GM04503 (cell line): ENCODE measurements around the gene CGN.

ENCODE experiments used
- DNase-seq: peaks from one replicate; pipeline ENCODE4 v3.0.0-alpha.2; 2012; ENCODE audit warnings: low read depth

CGN gene

DNA sequence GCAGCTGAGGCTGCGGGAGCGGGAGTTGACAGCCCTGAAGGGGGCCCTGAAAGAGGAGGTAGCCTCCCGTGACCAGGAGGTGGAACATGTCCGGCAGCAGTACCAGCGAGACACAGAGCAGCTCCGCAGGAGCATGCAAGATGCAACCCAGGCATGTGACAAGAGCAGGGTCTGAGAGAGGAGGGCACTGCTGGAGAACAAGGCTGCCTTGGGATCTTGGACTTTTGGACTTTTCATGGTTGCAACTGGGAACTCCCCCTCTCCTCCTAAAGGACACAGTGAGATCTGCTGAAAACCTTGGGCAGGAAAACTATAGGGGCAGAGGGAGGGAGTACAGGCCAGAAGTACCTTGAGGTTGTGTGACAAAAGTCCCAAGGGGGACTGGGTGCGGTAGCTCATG is 13.5 kb downstream of the CGN start:
- no peak for DNase-seq

DNA sequence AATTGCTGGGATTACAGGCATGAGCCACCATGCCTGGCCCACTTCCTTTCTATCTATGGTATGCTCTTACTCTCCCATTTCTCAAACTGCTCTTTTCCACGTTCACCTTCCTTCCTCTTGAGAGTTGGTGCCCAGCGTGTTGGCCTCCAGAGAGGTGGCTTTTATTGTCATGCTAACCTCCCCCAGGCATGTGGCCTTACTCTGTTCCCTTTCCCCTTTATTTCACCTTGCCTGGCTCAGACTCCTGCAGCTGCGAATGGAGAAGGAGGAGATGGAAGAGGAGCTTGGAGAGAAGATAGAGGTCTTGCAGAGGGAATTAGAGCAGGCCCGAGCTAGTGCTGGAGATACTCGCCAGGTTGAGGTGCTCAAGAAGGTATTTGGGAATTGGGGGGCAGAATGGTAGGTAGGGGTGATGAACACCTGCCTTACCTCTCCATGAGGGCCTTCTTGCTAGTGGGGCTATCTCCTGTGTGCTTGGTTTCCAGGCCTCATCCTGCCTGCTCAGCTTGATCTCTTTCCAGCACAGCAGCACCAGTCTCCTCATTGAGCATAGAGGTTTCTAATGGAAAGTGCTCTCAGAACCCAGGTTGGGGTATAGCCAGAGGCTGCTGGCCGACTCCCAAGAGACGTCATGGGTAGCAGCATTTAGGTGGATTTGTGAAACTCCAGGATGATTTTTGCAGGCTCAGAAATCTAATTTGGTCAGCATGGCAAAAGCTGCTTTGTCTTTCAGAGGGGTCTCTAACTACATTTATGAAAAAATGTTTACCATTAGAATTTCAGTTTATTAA is 15.7 kb downstream of the CGN start:
- DNase-seq = no peak

DNA sequence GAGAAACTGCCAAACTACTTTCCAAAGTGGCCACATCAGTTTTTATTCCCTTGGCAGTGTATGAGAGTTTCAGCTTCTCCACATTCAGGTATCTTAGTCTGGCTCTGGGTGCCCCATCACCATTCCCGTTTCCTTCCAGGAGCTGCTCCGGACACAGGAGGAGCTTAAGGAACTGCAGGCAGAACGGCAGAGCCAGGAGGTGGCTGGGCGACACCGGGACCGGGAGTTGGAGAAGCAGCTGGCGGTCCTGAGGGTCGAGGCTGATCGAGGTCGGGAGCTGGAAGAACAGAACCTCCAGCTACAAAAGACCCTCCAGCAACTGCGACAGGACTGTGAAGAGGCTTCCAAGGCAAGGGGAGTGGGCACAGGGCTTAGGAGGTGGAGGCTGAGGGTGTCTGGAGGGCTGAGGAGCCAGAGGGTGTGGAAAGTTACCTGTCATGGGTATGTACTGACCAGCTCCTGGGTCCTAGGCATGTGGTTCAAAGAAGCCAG is 18.1 kb downstream of the CGN start:
- DNase-seq = no peak

DNA sequence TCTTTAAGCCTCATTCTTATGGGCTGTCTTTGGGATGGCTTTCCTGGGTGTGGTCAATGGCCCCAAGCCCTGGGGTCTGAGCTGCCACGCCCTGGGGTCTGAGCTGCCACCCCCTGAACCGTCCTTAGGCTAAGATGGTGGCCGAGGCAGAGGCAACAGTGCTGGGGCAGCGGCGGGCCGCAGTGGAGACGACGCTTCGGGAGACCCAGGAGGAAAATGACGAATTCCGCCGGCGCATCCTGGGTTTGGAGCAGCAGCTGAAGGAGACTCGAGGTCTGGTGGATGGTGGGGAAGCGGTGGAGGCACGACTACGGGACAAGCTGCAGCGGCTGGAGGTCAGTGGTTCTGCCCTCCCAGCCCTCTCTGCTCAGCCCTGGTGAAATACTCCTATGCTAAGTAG is 18.6 kb downstream of the CGN start:
- no peak for DNase-seq

DNA sequence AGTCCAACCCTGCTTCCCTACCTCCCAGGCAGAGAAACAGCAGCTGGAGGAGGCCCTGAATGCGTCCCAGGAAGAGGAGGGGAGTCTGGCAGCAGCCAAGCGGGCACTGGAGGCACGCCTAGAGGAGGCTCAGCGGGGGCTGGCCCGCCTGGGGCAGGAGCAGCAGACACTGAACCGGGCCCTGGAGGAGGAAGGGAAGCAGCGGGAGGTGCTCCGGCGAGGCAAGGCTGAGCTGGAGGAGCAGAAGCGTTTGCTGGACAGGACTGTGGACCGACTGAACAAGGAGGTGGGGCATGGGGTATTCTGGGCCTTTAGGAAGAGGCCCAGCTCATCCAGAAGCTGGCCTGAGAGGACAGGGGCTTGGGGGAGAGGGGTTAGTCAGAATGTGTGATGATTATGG is 19.3 kb downstream of the CGN start:
- no peak for DNase-seq

DNA sequence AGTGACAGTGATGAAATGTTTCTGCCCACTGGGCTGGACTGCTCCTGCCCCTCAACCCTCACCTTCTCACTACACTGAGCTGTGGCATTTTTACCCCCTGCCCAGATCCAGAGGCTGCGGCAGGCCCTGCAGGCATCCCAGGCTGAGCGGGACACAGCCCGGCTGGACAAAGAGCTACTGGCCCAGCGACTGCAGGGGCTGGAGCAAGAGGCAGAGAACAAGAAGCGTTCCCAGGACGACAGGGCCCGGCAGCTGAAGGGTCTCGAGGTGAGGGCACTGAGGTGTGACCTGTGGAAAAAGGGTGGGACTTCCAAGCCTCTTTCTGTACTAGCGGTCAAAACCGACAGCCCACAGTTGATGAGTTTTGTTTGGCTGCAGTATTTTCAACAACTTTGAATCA is 22.7 kb downstream of the CGN start:
- no peak for DNase-seq

DNA sequence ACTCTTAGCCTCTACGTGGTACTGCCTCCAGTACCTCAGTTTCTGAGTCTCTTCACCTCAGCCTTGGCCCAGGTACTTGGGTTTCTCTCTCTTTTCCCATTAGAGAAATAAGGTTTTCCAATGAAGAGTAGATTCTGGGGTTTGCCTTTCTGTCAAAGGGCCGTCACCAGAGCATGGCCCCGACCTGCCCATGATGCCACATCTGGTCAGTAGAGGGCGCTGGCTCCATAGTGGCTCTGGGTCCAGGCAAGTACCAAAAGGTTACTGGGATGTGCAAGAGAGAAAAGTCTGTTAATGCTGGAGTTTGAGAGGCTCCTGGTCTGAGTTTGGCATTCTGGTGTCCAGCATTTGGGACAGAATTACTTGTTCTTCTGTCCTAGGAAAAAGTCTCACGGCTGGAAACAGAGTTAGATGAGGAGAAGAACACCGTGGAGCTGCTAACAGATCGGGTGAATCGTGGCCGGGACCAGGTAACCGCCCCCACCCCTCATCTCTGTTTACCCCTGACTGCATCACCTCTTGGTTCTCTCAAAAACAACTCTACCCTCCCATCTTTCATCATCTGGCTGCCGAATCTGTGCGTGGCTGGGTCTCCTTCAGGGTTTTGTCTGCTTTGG is 23.6 kb downstream of the CGN start:
- DNase-seq = no peak

DNA sequence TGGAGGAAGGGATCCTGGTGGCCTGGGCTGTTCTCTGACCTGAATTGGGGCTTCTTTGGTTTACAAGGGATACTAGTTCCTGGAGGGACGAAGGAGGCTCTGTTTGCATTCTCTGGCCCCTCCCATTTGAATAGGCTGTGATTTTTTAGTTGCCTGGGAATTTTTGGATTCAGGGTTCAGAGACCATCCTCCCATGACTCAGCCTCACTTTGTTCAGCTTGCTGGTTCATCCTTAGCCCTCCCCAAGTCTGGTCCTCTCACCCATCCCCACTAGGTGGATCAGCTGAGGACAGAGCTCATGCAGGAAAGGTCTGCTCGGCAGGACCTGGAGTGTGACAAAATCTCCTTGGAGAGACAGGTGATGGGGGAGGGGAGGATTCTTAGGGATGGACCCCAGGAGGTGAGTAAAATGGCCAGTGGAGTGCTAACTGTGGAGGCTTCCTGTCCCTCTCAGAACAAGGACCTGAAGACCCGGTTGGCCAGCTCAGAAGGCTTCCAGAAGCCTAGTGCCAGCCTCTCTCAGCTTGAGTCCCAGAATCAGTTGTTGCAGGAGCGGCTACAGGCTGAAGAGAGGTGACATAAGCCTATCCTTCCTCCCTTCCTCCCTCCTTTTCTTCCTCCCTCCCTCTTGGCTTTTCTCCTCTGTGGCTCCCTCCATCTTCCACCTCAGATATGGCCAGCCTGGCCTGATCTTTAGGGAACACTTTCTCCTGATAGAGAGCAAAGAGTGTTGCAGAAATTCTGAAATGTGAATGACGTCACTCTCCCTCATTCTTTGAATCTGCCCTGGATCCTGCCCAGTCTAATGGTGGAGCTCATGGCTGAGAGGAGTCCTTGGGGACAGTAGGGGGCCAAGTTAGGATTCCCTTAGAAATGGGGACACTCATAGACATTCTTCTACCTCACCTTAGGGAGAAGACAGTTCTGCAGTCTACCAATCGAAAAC is 24.4 kb downstream of the CGN start:
- DNase-seq = no peak

DNA sequence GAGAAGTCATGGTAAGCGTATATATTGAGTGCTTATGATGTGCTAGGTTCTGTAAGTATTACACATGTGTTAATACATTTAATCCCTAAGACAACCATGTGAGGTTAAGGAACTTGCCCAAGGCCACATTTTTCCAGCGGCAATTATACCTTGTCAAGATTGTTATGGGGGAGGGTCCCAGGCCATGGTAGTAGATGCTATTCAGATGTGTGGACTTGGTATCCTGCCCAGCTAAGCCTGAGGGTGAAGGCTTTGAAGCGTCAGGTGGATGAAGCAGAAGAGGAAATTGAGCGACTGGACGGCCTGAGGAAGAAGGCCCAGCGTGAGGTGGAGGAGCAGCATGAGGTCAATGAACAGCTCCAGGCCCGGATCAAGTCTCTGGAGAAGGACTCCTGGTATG is 25.3 kb downstream of the CGN start:
- DNase-seq = no peak

DNA sequence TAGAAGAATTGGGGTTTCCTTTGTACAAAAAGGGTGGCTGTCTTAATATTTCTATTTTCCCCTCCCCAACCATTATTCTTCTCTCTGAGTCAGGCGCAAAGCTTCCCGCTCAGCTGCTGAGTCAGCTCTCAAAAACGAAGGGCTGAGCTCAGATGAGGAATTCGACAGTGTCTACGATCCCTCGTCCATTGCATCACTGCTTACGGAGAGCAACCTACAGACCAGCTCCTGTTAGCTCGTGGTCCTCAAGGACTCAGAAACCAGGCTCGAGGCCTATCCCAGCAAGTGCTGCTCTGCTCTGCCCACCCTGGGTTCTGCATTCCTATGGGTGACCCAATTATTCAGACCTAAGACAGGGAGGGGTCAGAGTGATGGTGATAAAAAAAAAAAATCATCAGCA is 25.9 kb downstream of the CGN start:
- peak; percentile 75 for DNase-seq

DNA sequence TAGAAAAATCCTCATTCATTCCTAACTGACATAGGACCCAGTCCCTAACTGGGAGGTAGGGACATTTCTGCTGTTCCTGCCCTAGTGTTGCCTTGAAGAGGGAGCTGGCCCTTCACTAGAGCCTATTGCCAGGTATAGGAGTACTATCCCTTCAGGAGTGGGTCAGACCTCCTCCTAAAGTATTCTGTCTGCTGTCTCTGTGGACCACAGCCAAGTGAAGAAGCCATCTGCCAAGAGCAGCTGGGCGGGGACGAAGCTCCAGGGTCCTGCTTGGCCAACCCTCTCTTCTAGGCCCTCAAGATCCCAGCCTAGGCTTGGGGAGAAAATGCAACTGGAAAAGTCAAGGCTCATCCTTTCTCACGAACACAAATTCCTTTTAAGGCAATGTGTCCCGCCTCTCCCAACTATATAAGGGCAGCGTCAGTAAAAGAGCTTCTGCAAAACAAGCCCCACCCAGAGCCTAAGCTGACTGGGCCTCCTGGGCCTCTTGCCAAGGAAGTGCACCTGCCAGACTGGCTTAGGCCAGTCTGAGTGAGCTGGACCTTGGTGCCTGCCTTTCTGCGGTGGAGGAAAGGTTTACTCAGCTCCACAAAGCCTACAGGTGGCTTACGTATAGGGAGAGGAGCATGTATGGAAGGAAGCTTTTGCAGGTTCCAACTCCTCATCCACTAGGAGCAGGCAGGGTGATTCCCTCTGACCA is 28.3 kb downstream of the CGN start:
- DNase-seq = no peak

DNA sequence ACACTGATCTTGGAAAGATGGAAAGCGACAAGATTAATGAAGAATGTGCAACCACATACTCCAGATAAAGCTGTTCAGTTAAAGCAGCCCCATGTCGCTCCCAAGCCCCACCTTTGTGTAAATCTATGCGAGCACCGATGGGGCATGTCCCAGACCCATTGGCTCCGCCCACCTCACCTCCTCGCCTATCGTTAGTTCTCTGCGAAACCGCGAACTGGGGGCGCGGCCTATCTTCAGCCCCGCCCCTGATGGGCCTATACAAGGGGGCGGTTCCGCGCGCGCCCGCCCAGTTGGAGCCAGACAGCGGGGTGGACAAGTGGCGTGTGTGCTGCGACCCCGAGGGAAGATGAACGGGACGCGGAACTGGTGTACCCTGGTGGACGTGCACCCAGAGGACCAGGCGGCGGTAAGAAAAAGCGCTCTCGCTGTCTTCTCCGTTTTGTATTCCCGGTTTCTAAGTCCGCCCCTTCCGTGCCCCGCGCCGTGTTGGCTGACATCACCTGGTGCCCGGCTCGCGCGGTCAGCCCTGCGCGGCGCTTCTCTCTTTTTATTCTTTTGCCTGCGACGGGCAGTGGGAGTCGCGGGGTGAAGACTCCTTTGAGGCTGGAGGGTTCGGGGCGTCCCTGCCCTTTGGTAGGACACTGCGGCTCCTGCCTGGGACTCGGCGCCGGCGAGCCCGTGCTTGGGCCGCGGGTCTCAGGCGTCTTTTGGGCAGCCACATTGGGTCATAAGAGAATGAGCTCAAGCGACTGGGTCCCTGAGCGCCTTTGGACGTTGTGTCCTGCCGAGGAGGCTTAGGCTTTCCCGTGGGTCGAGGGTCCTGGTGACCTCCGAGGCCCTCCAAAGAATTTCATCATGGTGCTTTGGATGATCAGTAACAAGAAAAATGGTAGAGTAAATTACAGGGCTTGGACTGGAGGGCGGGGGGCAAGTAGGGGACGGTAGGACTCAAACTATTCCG is 29.1 kb downstream of the CGN start, which contains the start of gene TUFT1:
Gene TUFT1 (plus strand): TSS at position 289 of the 961 bp plus-strand sequence. CDS start 58 bp downstream, at position 347.
- DNase-seq = no peak

DNA sequence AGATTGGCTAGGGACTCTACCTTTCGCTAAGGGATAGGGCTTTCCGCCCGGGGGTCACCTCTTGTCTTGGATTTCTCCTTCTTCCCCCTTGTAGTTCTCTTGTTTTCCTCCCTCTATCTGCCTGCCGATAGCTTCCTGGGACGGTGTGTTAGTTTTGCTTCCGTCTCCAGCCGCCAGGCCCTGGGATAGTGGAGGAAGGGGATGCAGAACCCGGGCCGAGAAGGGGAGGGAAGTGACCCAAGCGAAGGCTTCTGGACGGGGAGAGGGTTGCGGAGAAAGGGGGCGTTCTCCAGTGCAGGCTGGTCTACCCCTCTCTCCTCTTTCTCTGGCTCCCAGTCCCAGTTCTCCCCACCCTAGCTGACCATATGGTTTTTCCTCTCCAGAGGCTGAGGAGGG is 29.8 kb downstream of the CGN start:
- no peak for DNase-seq

DNA sequence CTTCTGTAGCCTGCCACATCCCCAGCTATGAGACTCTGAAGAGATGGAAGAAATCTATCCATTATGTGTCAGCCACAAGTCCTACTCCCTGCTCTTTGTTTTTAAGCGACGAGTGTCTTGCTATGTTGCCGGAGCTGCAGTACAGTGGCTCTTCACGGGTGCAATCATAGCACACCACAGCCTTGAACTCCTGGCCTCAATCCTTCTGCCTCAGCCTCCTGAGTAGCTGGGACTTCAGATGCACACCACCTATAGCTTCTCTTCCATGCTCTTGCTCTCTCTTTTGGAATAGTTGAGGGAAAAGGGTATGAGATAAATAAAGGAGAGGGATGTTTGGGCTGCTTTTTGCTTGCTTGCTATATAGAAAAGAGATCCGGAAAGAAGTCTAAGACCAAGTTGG is 30.6 kb downstream of the CGN start:
- no peak for DNase-seq

DNA sequence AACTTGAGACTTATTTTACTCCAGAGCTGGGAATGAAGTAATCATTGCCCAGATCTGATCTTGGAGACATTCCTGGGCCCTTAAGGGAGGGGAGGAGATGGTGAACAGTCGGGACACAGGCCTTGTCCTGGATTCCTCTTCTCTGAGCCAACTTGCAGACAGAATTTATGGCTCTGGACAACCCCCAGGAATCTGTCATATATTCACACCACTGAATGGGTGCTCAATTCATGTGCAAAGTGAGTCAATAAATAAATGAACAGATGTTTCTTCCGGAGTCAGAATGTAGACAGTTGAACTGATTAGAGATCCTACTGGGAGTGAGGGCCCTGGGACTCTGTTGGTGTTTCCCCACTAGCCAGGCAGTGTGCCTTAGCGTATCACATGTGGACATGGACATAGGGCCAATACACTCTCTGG is 31.5 kb downstream of the CGN start:
- DNase-seq = peak; percentile 93

DNA sequence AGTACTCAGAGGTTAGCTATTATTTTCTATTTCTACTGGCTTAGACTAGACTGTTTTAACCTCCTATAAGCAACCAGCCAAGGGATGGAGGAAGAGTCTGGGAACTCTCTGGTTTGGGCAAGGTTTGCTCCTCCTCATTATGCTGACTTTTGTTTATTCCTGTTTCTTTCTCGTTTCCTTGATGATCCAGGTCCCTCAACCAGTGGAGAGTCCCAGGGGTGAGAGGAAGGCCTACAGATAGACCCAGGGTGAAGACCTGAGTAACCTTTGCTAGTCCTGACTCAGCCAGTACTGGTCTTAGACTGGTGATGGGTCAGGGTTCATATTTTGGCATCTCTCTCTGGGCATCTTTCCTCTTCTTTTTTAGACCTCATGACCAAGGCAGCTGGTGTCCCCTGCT is 34.4 kb downstream of the CGN start:
- DNase-seq = no peak

DNA sequence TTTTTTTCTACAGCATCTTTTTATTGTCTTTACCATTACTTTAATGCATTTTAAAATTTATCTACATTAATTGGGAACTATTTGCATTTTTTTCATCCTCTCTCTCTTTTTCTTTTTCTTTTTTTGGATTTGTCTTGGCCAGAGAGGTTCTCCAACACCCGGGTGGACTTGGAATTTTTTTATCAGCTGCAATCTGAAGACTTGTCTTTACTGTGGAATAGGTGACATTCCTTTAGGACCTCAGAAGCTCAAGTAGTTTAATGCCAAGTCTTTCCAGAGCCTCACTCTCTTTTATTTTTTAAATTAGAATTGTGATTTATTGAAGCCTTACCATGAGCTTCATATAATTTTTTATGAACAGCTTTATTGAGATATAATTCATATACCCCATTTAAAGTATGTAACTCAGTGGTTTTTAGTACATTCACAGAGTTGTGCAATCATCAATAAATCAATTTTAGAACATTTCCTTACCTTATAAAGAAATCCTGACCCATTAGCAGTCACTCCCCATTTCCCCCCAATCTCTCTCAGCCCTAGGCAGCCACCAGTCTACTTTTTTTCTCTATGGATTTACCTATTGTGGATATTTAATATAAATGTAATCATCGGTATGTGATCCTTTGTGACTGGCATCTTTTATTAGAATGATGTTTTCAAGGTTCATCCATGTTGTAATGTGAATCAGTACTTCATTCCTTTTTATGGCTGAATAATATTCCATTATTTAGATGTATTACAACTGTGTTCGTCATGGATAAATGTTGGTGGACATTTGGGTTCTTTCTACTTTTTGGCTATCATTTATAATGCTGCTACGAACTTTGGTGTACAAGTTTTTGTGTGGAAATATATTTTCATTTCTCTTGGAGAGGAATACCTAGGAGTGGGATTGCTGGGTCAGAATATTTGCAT is 35.1 kb downstream of the CGN start:
- DNase-seq = no peak

DNA sequence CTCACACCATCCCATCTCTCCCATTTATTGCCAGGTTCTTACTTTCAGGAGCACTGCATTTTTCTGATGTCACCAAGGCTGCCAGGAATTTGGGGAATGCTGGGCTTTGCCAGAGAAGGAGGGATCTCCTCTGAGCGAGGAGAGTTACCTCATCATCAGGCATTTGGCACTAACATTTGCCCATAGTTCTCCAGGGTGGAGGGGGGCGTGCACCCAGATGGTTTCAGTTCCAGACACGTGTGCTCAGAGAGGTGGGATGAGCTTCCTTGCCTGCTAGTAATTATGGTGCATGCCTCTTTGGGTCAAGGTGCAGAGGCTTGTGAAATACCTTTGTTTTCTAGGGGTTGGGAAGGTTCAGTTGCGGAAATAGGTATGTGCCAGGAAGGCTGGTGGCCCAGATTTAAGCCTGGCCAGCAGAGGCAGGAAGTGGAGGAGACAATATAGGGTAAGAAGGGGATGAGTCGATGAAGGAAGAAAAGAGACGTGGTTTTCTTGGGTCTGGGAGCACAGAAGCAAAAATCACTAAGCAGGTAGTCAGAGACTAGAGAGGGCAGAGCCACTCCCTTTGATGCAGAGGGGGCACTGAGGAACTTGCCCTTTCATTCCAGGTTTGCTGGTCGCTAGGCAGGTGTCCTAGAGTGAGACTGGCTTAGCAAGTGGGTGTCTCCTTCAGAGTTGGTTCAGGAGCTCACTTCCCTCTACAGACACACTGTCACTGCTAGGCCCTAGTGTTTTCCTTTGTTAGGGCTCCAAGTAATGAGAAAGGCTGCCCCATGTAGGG is 36.1 kb downstream of the CGN start:
- peak; percentile 94 for DNase-seq

DNA sequence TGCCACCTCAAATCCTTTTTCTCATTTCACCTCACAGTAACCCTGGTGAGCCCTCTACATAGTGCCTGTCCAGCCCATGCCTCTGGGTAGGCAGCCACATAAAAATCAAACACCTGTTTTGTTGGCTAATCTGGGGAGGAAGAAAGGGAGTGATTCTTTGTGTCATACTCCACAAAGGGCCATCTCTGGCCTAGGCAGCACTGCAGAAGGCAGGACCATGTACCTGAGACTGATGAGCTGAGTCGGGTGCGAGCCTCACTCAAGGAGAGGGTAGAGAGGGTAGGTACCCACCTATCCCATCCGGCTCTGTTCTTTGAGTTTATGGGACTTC is 36.7 kb downstream of the CGN start:
- DNase-seq = no peak
